HG03469 (cell line): ENCODE measurements around the gene CSK.
A peak's percentile ranks its signal among the peaks of the same experiment; 100 is the strongest.

Source experiments
- ATAC-seq: cut with Tn5 transposase; IDR thresholded peaks from one replicate; pipeline ENCODE4 v1.9.1; 2021; ENCODE audit warnings: mild to moderate bottlenecking, moderate library complexity, moderate number of reproducible peaks; ENCODE audit not compliant: unreplicated experiment

The CSK gene

GRCh38 chr15:74786551-74787165 is 4.8 kb downstream of the CSK start:
- ATAC-seq, result no peak

GRCh38 chr15:74787251-74788041 is 5.6 kb downstream of the CSK start:
- peak; percentile 28 for ATAC-seq

- ATAC-seq, result no peak
Measured at GRCh38 chr15:74788042-74788682, 6.3 kb downstream of the CSK start.

GRCh38 chr15:74788683-74789151 is 6.8 kb downstream of the CSK start:
- no peak for ATAC-seq

GRCh38 chr15:74789171-74789631 is 7.3 kb downstream of the CSK start:
- no peak for ATAC-seq

GRCh38 chr15:74789741-74790079 is 7.8 kb downstream of the CSK start:
- ATAC-seq, result no peak

GRCh38 chr15:74790080-74790916 is 8.4 kb downstream of the CSK start:
- ATAC-seq, result no peak

GRCh38 chr15:74791007-74791406 is 9.1 kb downstream of the CSK start:
- ATAC-seq, result no peak

GRCh38 chr15:74791667-74792066 is 9.8 kb downstream of the CSK start:
- no peak for ATAC-seq

- ATAC-seq, result no peak
Measured at GRCh38 chr15:74792227-74793016, 10.5 kb downstream of the CSK start.

GRCh38 chr15:74793135-74794028 is 11.5 kb downstream of the CSK start:
- no peak for ATAC-seq

- ATAC-seq, result no peak
Measured at GRCh38 chr15:74794248-74794969, 12.5 kb downstream of the CSK start.

- ATAC-seq, result no peak
Measured at GRCh38 chr15:74794970-74795349, 13.1 kb downstream of the CSK start.

- no peak for ATAC-seq
Measured at GRCh38 chr15:74795966-74796625, 14.2 kb downstream of the CSK start.

GRCh38 chr15:74798388-74799254 is 16.7 kb downstream of the CSK start:
- no peak for ATAC-seq

- ATAC-seq, result no peak
Measured at GRCh38 chr15:74799255-74799855, 17.5 kb downstream of the CSK start.
